ENCODE results near the gene SRCIN1. TPM values are rescaled to one million over a fixed set of nuclear protein-coding genes. Genes with fewer than 3 reads are reported as not detected.

Gene SRCIN1
- total RNA-seq, 1 experiment from 2014 or later = 6.9 TPM

DNA sequence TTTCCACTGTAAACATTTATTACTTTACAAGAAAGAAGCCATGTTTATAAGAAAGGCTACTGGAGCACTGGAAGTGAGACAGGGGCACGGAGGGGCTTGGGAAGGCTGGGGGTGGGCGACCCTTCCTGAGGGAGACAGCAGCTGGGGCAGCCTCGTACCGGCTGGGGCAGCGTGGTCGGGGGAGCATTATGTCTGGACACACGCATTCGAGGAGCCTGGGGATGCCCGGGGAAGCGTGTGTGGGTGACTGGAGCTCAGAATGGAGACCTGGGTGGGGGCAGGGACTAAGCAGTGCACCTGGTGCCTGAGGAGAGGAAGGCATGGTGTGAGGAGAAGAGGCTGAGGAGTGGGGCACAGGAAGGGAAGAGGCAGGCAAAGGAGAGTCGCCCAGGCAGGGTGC, 64.5 kb downstream of the SRCIN1 start:
- Histone ChIP-seq H3K9me3 (ENCODE audit: control insufficient read depth, low read depth, low read length) (no peaks in the 10 kb centered on the region), H3K56ac (ENCODE audit: insufficient read length, low read depth, low read length) (no peak overlapping the region), H3K18ac (ENCODE audit: insufficient read length, low read depth, low read length) (no peak overlapping the region), H3K79me1 (ENCODE audit: insufficient read depth, low read depth, low read length, poor library complexity, severe bottlenecking) (no peaks in the 10 kb centered on the region), H2BK20ac (ENCODE audit: low read depth, low read length, poor library complexity, severe bottlenecking) (no peak overlapping the region), H3K23me2 (ENCODE audit: insufficient read length, low read depth, low read length, poor library complexity, severe bottlenecking) (no peaks in the 10 kb centered on the region), H2BK5ac (ENCODE audit: insufficient read length, low read length) (no peak overlapping the region), H2BK12ac (ENCODE audit: insufficient read length, low read depth, low read length) (no peak overlapping the region), H3K14ac (ENCODE audit: insufficient read depth, low read length) (no peak overlapping the region), H3K23ac (ENCODE audit: insufficient read length, low read depth, low read length) (no peak overlapping the region), H4K5ac (ENCODE audit: insufficient read length, low read depth, low read length) (no peak overlapping the region), H4K20me1 (ENCODE audit: control insufficient read depth, insufficient read depth, insufficient read length) (no peaks in the 10 kb centered on the region), H3K4ac (ENCODE audit: low read depth, low read length) (no peak overlapping the region), H2BK15ac (ENCODE audit: low read depth, low read length) (no peak overlapping the region), H3K9ac (ENCODE audit: extremely low read depth, insufficient read length, low read length) (no peak overlapping the region), H3K27ac (ENCODE audit: insufficient read length, low read depth, low read length) (no peak overlapping the region), H3T11ph (ENCODE audit: low read length) (no peak overlapping the region), H3K79me2 (ENCODE audit: insufficient read depth, low read length) (no peaks in the 10 kb centered on the region), H2BK120ac (ENCODE audit: low read depth, low read length, poor library complexity, severe bottlenecking) (no peak overlapping the region), H4K8ac (replicated peaks; ENCODE audit: insufficient read length, low read depth, low read length) (no peak overlapping the region), H3K4me1 (ENCODE audit: insufficient read depth, low read length) (no peaks in the 10 kb centered on the region), H2AFZ (ENCODE audit: low read length) (no peak overlapping the region), H2AK5ac (ENCODE audit: insufficient read length, low read length) (no peak overlapping the region), H3K4me2 (ENCODE audit: insufficient read depth, insufficient read length, low read length) (no peak overlapping the region), H4K91ac (ENCODE audit: insufficient read length, low read depth, low read length) (no peak overlapping the region), H3K27me3 (ENCODE audit: insufficient read depth, low read length) (no peaks in the 10 kb centered on the region)
- TF ChIP-seq, protein P1, sequence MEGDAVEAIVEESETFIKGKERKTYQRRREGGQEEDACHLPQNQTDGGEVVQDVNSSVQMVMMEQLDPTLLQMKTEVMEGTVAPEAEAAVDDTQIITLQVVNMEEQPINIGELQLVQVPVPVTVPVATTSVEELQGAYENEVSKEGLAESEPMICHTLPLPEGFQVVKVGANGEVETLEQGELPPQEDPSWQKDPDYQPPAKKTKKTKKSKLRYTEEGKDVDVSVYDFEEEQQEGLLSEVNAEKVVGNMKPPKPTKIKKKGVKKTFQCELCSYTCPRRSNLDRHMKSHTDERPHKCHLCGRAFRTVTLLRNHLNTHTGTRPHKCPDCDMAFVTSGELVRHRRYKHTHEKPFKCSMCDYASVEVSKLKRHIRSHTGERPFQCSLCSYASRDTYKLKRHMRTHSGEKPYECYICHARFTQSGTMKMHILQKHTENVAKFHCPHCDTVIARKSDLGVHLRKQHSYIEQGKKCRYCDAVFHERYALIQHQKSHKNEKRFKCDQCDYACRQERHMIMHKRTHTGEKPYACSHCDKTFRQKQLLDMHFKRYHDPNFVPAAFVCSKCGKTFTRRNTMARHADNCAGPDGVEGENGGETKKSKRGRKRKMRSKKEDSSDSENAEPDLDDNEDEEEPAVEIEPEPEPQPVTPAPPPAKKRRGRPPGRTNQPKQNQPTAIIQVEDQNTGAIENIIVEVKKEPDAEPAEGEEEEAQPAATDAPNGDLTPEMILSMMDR (conservative IDR thresholded peaks at IDR 0.05) = no peak
- Mint-ChIP-seq H3K27me3 (ENCODE audit: low read depth) (peaks cover 18% of the 10 kb centered on the region), H3K9me3 (no peaks in the 10 kb centered on the region), H3K4me1 (peaks cover 10 to 31% of the 10 kb centered on the region in 2 experiments; a peak in 3 of 4 replicates), H3K36me3 (ENCODE audit: insufficient read depth in 1 of 3, low read depth in 3 of 3) (no peaks in the 10 kb centered on the region; a peak in 1 of 7 replicates), H3K27ac (no peak overlapping the region), H3K4me3 (no peak overlapping the region)
- no CpG with 5 or more reads among the region's 11 CpGs for WGBS (ENCODE audit: extremely low coverage, insufficient read length, low lambda C conversion rate)
- peak; percentile 37 for DNase-seq

All from H9 (cell line).